H1 (cell line): ENCODE measurements around the gene PKN3.

Experiments used
- KDM4A ChIP-seq: IDR thresholded peaks from one replicate; pipeline ENCODE4 v1.7.1; 2012; ENCODE audit warnings: low read depth, mild to moderate bottlenecking, moderate library complexity, low read length, inconsistent platforms; ENCODE audit not compliant: severe bottlenecking
- MAX ChIP-seq: IDR thresholded peaks from 2 replicates; pipeline ENCODE4 v1.6.1; 2012; ENCODE audit warnings: inconsistent platforms
- POLR2A ChIP-seq, 2 experiments: IDR thresholded peaks; 1 replicate in 1 of 2; 2 replicates in 1 of 2; pipeline ENCODE4 v1.6.1; 2011; ENCODE audit warnings: low read depth in 2 of 2, low read length in 2 of 2, mild to moderate bottlenecking in 2 of 2; ENCODE audit errors: control extremely low read depth in 1 of 2
- POLR2AphosphoS5 ChIP-seq: IDR thresholded peaks from 2 replicates; pipeline ENCODE4 v1.6.1; 2011; ENCODE audit warnings: low read depth, low read length
- SP2 ChIP-seq: IDR thresholded peaks from 2 replicates; pipeline ENCODE4 v1.6.1; 2012; ENCODE audit warnings: mild to moderate bottlenecking, low read length, inconsistent platforms
- TEAD4 ChIP-seq: IDR thresholded peaks from 2 replicates; pipeline ENCODE4 v1.6.1; 2012; ENCODE audit warnings: low read depth, low read length, inconsistent platforms, mixed read lengths
- TF ChIP-seq, protein P1 (sequence below), 3 experiments: IDR thresholded peaks; 1 replicate in 2 of 3; 2 replicates in 1 of 3; pipeline versions ENCODE4 v1.5.1 to v1.6.1; 2011; ENCODE audit warnings: low read length in 3 of 3, mild to moderate bottlenecking in 3 of 3, inconsistent platforms in 2 of 3, low read depth in 1 of 3, moderate library complexity in 1 of 3; ENCODE audit not compliant: insufficient read depth in 1 of 3; ENCODE audit errors: control extremely low read depth in 1 of 3

DNA sequence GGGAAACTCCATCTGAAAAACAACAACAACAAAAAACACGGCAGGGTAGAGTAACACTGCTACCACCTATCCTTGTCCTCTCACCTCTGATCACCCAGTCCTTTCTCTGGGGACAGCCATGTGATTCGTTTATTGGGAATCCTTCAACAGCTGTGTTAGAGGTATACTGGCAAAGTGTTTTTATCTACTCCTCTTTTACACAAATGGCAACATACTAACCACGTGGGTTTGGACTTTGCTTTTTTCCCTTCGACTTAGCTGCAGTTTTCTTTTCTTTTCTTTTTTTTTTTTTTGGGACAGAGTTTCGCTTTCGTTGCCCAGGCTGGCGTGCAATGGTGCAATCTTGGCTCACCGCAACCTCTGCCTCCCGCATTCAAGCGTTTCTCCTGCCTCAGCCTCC is 24.5 kb upstream of the PKN3 start:
- TF ChIP-seq SP2 (no peak), KDM4A (no peak), MAX (no peak), POLR2A (IDR thresholded peaks at IDR 0.05; ENCODE audit: control extremely low read depth in 1 of 2, low read depth in 2 of 2, low read length in 2 of 2) (no peak), TEAD4 (no peak), POLR2AphosphoS5 (no peak)
- TF ChIP-seq, protein P1, sequence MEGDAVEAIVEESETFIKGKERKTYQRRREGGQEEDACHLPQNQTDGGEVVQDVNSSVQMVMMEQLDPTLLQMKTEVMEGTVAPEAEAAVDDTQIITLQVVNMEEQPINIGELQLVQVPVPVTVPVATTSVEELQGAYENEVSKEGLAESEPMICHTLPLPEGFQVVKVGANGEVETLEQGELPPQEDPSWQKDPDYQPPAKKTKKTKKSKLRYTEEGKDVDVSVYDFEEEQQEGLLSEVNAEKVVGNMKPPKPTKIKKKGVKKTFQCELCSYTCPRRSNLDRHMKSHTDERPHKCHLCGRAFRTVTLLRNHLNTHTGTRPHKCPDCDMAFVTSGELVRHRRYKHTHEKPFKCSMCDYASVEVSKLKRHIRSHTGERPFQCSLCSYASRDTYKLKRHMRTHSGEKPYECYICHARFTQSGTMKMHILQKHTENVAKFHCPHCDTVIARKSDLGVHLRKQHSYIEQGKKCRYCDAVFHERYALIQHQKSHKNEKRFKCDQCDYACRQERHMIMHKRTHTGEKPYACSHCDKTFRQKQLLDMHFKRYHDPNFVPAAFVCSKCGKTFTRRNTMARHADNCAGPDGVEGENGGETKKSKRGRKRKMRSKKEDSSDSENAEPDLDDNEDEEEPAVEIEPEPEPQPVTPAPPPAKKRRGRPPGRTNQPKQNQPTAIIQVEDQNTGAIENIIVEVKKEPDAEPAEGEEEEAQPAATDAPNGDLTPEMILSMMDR (IDR thresholded peaks at IDR 0.05; ENCODE audit: control extremely low read depth in 1 of 3, insufficient read depth in 1 of 3, low read depth in 1 of 3, low read length in 3 of 3): no peak
